Neuronal stem cell (in vitro differentiated cells): ENCODE measurements around the gene GMDS.
A peak's percentile ranks its signal among the peaks of the same experiment; 100 is the strongest.

Experiments used
- DNase-seq: peaks from one replicate; pipeline ENCODE4 v3.0.0-alpha.2; 2013; ENCODE audit warnings: low spot score
- H2AFZ ChIP-seq: one replicate; pipeline ENCODE4 v1.6.1; 2013; ENCODE audit warnings: mild to moderate bottlenecking, low read length, inconsistent platforms
- H2AK5ac ChIP-seq: 2 replicates; pipeline ENCODE4 v1.6.1; 2013; ENCODE audit warnings: low read depth, mild to moderate bottlenecking, inconsistent platforms, low read length, moderate library complexity, mixed read lengths
- H2BK120ac ChIP-seq: 2 replicates; pipeline ENCODE4 v1.6.1; 2013; ENCODE audit warnings: low read depth, mild to moderate bottlenecking, inconsistent platforms, low read length, moderate library complexity, mixed read lengths
- H2BK12ac ChIP-seq: one replicate; pipeline ENCODE4 v1.6.1; 2013; ENCODE audit warnings: low read length, inconsistent platforms
- H2BK15ac ChIP-seq: 2 replicates; pipeline ENCODE4 v1.6.1; 2013; ENCODE audit warnings: mild to moderate bottlenecking, low read length, inconsistent platforms, mixed read lengths
- H2BK5ac ChIP-seq: one replicate; pipeline ENCODE4 v1.6.1; 2013; ENCODE audit warnings: inconsistent platforms, mild to moderate bottlenecking, low read length, moderate library complexity
- H3K14ac ChIP-seq: one replicate; pipeline ENCODE4 v1.6.1; 2013; ENCODE audit warnings: low read length, inconsistent platforms
- H3K18ac ChIP-seq: 2 replicates; pipeline ENCODE4 v1.6.1; 2013; ENCODE audit warnings: low read length, inconsistent platforms
- H3K23ac ChIP-seq: 2 replicates; pipeline ENCODE4 v1.6.1; 2013; ENCODE audit warnings: low read depth, mild to moderate bottlenecking, mixed read lengths, low read length, inconsistent platforms; ENCODE audit not compliant: poor library complexity
- H3K27ac ChIP-seq: replicated peaks from 3 replicates; pipeline ENCODE4 v1.5.1; 2013; ENCODE audit warnings: low read length, inconsistent platforms
- H3K27me3 ChIP-seq, 3 experiments: 2 replicates each; pipeline ENCODE4 v1.6.1; 2013; ENCODE audit warnings: low read length in 3 of 3, mild to moderate bottlenecking in 2 of 3, inconsistent platforms in 1 of 3, low read depth in 1 of 3, mixed read lengths in 1 of 3, moderate library complexity in 1 of 3; ENCODE audit not compliant: control insufficient read depth in 3 of 3, insufficient read depth in 3 of 3
- H3K36me3 ChIP-seq, 2 donors: replicated peaks in 1 of 2; 2 replicates each; pipeline ENCODE4 v1.6.1; 2013; ENCODE audit warnings: low read length in 2 of 2; ENCODE audit not compliant: control insufficient read depth in 2 of 2, insufficient read depth in 2 of 2
- H3K4ac ChIP-seq: 2 replicates; pipeline ENCODE4 v1.6.1; 2013; ENCODE audit warnings: inconsistent platforms, mild to moderate bottlenecking, low read length, moderate library complexity
- H3K4me1 ChIP-seq, 2 donors: 1 replicate in 1 of 2; 2 replicates in 1 of 2; pipeline ENCODE4 v1.6.1; 2013; ENCODE audit warnings: low read length in 2 of 2, low read depth in 1 of 2; ENCODE audit not compliant: control insufficient read depth in 2 of 2, insufficient read depth in 1 of 2
- H3K4me2 ChIP-seq: one replicate; pipeline ENCODE4 v1.6.1; 2013; ENCODE audit warnings: mild to moderate bottlenecking, low read length, inconsistent platforms; ENCODE audit not compliant: insufficient read depth, poor library complexity, severe bottlenecking
- H3K4me3 ChIP-seq, 2 donors: 2 replicates each; pipeline ENCODE4 v1.5.1; 2013; ENCODE audit warnings: low read length in 2 of 2, mild to moderate bottlenecking in 2 of 2, inconsistent platforms in 1 of 2, moderate library complexity in 1 of 2
- H3K79me1 ChIP-seq: one replicate; pipeline ENCODE4 v1.6.1; 2013; ENCODE audit warnings: low read depth, mild to moderate bottlenecking, inconsistent platforms, low read length, moderate library complexity
- H3K9ac ChIP-seq: one replicate; pipeline ENCODE4 v1.6.1; 2013; ENCODE audit warnings: mild to moderate bottlenecking, low read depth, low read length, inconsistent platforms; ENCODE audit not compliant: poor library complexity
- H3K9me3 ChIP-seq, 2 donors: replicated peaks in 1 of 2; 2 replicates each; pipeline versions ENCODE3 to v1.6.1; 2013; ENCODE audit warnings: low read length in 2 of 2, mild to moderate bottlenecking in 2 of 2, inconsistent platforms in 1 of 2, low read depth in 1 of 2, mixed read lengths in 1 of 2, moderate library complexity in 1 of 2; ENCODE audit not compliant: control insufficient read depth in 2 of 2, insufficient read depth in 1 of 2
- H4K8ac ChIP-seq: one replicate; pipeline ENCODE4 v1.6.1; 2013; ENCODE audit warnings: low read depth, mild to moderate bottlenecking, inconsistent platforms, low read length, moderate library complexity
- H4K91ac ChIP-seq: one replicate; pipeline ENCODE4 v1.6.1; 2013; ENCODE audit warnings: low read length, low read depth, mild to moderate bottlenecking, inconsistent platforms; ENCODE audit not compliant: poor library complexity
- WGBS, 2 donors: extraction: QIAGEN DNeasy Blood & Tissue Kit; methylation state at CpG; one replicate each; pipeline ENCODE4 v1.1.7; 2013; ENCODE audit warnings: missing lambda C conversion rate in 2 of 2, mixed read lengths in 1 of 2; ENCODE audit not compliant: insufficient read length in 2 of 2, insufficient replicate concordance in 1 of 2; ENCODE audit errors: extremely low coverage in 2 of 2; 5-methylcytosine and 5-hydroxymethylcytosine counted together

GMDS gene

GRCh38 chr6:2218866-2219265, 26.5 kb downstream of the GMDS start:
- WGBS, 2 donors, result no CpG with 5 or more reads among the region's 6 CpGs
- Histone ChIP-seq H3K4me2 (no peak overlapping the region), H3K4me1 (peaks cover 0 to 7% of the 10 kb centered on the region in 2 donors), H4K8ac (no peak overlapping the region), H3K23ac (no peak overlapping the region), H3K27ac (no peak overlapping the region), H3K4ac (no peak overlapping the region), H3K79me1 (no peaks in the 10 kb centered on the region), H3K27me3 (no peaks in the 10 kb centered on the region), H3K18ac (no peak overlapping the region), H4K91ac (no peak overlapping the region), H2BK5ac (no peak overlapping the region), H3K9ac (no peak overlapping the region), H3K36me3 (no peaks in the 10 kb centered on the region), H2AFZ (no peak overlapping the region), H2AK5ac (no peak overlapping the region), H2BK15ac (no peak overlapping the region), H3K4me3 (no peak overlapping the region), H2BK120ac (no peak overlapping the region), H3K9me3 (no peaks in the 10 kb centered on the region), H2BK12ac (no peak overlapping the region), H3K14ac (no peak overlapping the region)
- DNase-seq, result no peak

DNA sequence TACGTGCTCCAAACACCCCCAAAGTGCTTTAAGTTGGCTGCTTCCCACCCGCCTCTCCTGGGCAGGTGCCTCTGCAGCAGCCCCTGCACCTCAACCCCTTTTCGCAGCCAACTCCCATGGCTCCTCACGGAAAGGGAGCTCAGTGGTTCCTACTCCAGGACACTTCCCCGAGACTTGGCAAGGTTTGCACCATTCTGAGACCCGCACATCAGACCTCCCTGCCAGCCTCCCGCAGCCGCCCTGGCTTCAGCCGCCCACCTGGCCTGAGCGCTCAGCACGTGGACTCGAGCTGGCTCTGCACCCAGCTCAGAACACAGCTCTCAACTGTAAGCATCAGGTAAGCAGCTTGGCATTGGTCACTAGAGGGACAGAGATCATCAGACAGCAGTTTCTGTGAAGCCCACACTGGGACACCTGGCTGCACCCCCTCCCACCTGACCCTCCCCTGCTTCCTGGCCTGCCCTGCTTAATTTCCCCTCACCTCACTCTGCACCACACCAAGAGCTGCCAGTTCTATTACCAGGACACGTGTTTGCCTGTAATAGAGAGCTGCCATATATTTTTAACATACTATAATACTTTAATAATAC, 28.5 kb downstream of the GMDS start:
- Histone ChIP-seq H3K27ac (no peak overlapping the region), H3K18ac (peak overlapping the region; percentile 22), H4K8ac (peak overlapping the region; percentile 68), H3K9ac (no peak overlapping the region), H2BK120ac (no peak overlapping the region), H2AFZ (no peak overlapping the region), H2AK5ac (no peak overlapping the region), H3K4me1 (no peaks in the 10 kb centered on the region), H3K4me3 (no peak overlapping the region), H2BK15ac (no peak overlapping the region), H3K14ac (no peak overlapping the region), H3K23ac (no peak overlapping the region), H3K27me3 (no peaks in the 10 kb centered on the region), H3K4ac (peak overlapping the region; percentile 47), H2BK5ac (no peak overlapping the region), H3K9me3 (no peaks in the 10 kb centered on the region), H3K79me1 (no peaks in the 10 kb centered on the region), H3K36me3 (no peaks in the 10 kb centered on the region), H2BK12ac (no peak overlapping the region), H4K91ac (no peak overlapping the region), H3K4me2 (no peak overlapping the region)
- no peak for DNase-seq
- no CpG with 5 or more reads among the region's 13 CpGs for WGBS, 2 donors

GRCh38 chr6:2215342-2215741, 30.1 kb downstream of the GMDS start:
- H3K9me3 ChIP-seq, result no peaks in the 10 kb centered on the region
- no peak overlapping the region for H3K27ac ChIP-seq
- no peak overlapping the region for H2BK12ac ChIP-seq
- no peak overlapping the region for H3K9ac ChIP-seq
- no peaks in the 10 kb centered on the region for H3K27me3 ChIP-seq
- H3K36me3 ChIP-seq, result no peaks in the 10 kb centered on the region
- no peak for DNase-seq
- H2BK15ac ChIP-seq, result no peak overlapping the region
- no peak overlapping the region for H2AFZ ChIP-seq
- no peak overlapping the region for H4K8ac ChIP-seq
- H3K4me1 ChIP-seq, result no peaks in the 10 kb centered on the region
- H3K4me3 ChIP-seq, result no peak overlapping the region
- H3K4me2 ChIP-seq, result no peak overlapping the region
- WGBS, 2 donors, result no CpG with 5 or more reads among the region's 3 CpGs
- H3K4ac ChIP-seq, result no peak overlapping the region
- H2AK5ac ChIP-seq, result no peak overlapping the region
- H2BK120ac ChIP-seq, result no peak overlapping the region
- H3K14ac ChIP-seq, result no peak overlapping the region
- H2BK5ac ChIP-seq, result no peak overlapping the region
- H3K18ac ChIP-seq, result no peak overlapping the region
- no peaks in the 10 kb centered on the region for H3K79me1 ChIP-seq
- H4K91ac ChIP-seq, result no peak overlapping the region
- no peak overlapping the region for H3K23ac ChIP-seq

- Histone ChIP-seq H3K18ac (no peak overlapping the region), H3K14ac (no peak overlapping the region), H3K9me3 (no peaks in the 10 kb centered on the region), H2AFZ (no peak overlapping the region), H3K23ac (no peak overlapping the region), H3K27me3 (no peaks in the 10 kb centered on the region), H4K91ac (no peak overlapping the region), H3K4me3 (no peak overlapping the region), H3K36me3 (no peaks in the 10 kb centered on the region), H2BK5ac (no peak overlapping the region), H3K4me2 (no peak overlapping the region), H2AK5ac (no peak overlapping the region), H3K4me1 (no peaks in the 10 kb centered on the region), H2BK15ac (no peak overlapping the region), H3K79me1 (no peaks in the 10 kb centered on the region), H2BK12ac (no peak overlapping the region), H4K8ac (no peak overlapping the region), H2BK120ac (no peak overlapping the region), H3K4ac (no peak overlapping the region), H3K9ac (no peak overlapping the region), H3K27ac (no peak overlapping the region)
- DNase-seq, result no peak
- no CpG with 5 or more reads among the region's 2 CpGs for WGBS, 2 donors
These were observed 32.3 kb downstream of the GMDS start for GRCh38 chr6:2213086-2213485.
